SK-N-SH (cell line): ENCODE measurements around the gene PIGK. TPM values are rescaled to one million over a fixed set of nuclear protein-coding genes. Genes with fewer than 3 reads are reported as not detected.

Source experiments
- CTCF ChIA-PET: fragments of 300-600, 350-600 bp; formaldehyde crosslinking; extraction: SDS; loops from one replicate; lab custom pipeline; 2021; lab: Yijun Ruan, JAX
- POLR2A ChIA-PET: fragments of 350-600 bp; sonication (Branson Sonifier 250); formaldehyde crosslinking; extraction: SDS; loops from one replicate; lab custom pipeline; 2020; ENCODE audit warnings: antibody characterized with exemption, inconsistent platforms; lab: Yijun Ruan, JAX
- DNase-seq: peaks from one replicate; pipeline ENCODE4 v3.0.0; 2012
- H2AFZ ChIP-seq: fragments of 200-600 bp; sonication (generic); 2 replicates; pipeline ENCODE4 v1.8.1; 2016; ENCODE audit warnings: antibody characterized with exemption, mild to moderate bottlenecking, low read depth
- H3F3A ChIP-seq: fragments of 200-600 bp; sonication (generic); replicated peaks from 2 replicates; pipeline ENCODE3; 2016; ENCODE audit warnings: antibody characterized with exemption, mild to moderate bottlenecking; ENCODE audit not compliant: insufficient read depth
- H3K27ac ChIP-seq, 2 experiments: fragments of 200-500 bp in 1 of 2; fragments of 200-600 bp in 1 of 2; sonication (Bioruptor generic) in 1 of 2; sonication (generic), shearing (Covaris generic) in 1 of 2; 2 replicates each; pipeline versions ENCODE4 v1.5.1 to v1.6.1; 2014 to 2016; ENCODE audit warnings: low read depth in 2 of 2, inconsistent platforms in 1 of 2, low read length in 1 of 2, mild to moderate bottlenecking in 1 of 2, mixed read lengths in 1 of 2
- H3K27me3 ChIP-seq: fragments of 200-600 bp; sonication (generic), shearing (Covaris generic); 2 replicates; pipeline ENCODE4 v1.6.1; 2016; ENCODE audit warnings: mixed run types; ENCODE audit not compliant: insufficient read depth
- H3K36me3 ChIP-seq, 2 experiments: fragments of 200-500 bp in 1 of 2; fragments of 200-600 bp in 1 of 2; sonication (Bioruptor generic) in 1 of 2; sonication (generic) in 1 of 2; replicated peaks in 1 of 2; 2 replicates each; pipeline versions ENCODE3 to v1.5.1; 2014 to 2016; ENCODE audit warnings: low read length in 1 of 2, mild to moderate bottlenecking in 1 of 2; ENCODE audit not compliant: insufficient read depth in 2 of 2, control insufficient read depth in 1 of 2
- H3K4me1 ChIP-seq, 2 experiments: fragments of 200-500 bp in 1 of 2; fragments of 200-600 bp in 1 of 2; sonication (Bioruptor generic) in 1 of 2; sonication (generic), shearing (Covaris generic) in 1 of 2; 2 replicates each; pipeline versions ENCODE4 v1.5.1 to v1.6.1; 2014 to 2016; ENCODE audit warnings: low read depth in 1 of 2, low read length in 1 of 2, mixed run types in 1 of 2; ENCODE audit not compliant: insufficient read depth in 2 of 2, control insufficient read depth in 1 of 2
- H3K4me2 ChIP-seq: fragments of 200-600 bp; sonication (generic), shearing (Covaris generic); 2 replicates; pipeline ENCODE4 v1.6.1; 2017; ENCODE audit warnings: mixed run types
- H3K4me3 ChIP-seq, 2 experiments: fragments of 200-500 bp in 1 of 2; fragments of 200-600 bp in 1 of 2; sonication (Bioruptor generic) in 1 of 2; sonication (generic), shearing (Covaris generic) in 1 of 2; 2 replicates each; pipeline versions ENCODE4 v1.5.1 to v1.8.1; 2014 to 2016; ENCODE audit warnings: low read depth in 2 of 2, inconsistent platforms in 1 of 2, low read length in 1 of 2, mild to moderate bottlenecking in 1 of 2, mixed read lengths in 1 of 2, moderate library complexity in 1 of 2
- H3K79me2 ChIP-seq: fragments of 200-600 bp; sonication (generic); 2 replicates; pipeline ENCODE4 v1.8.1; 2017; ENCODE audit warnings: mild to moderate bottlenecking; ENCODE audit not compliant: insufficient read depth
- H3K9ac ChIP-seq: fragments of 200-600 bp; sonication (generic); 2 replicates; pipeline ENCODE4 v1.6.1; 2017; ENCODE audit warnings: mixed run types
- H3K9me2 ChIP-seq: fragments of 200-600 bp; sonication (generic); 2 replicates; pipeline ENCODE4 v1.6.1; 2017; ENCODE audit warnings: mixed run types
- H3K9me3 ChIP-seq: fragments of 200-600 bp; sonication (generic); 2 replicates; pipeline ENCODE4 v1.6.1; 2017; ENCODE audit warnings: mixed run types, mild to moderate bottlenecking, moderate library complexity
- H4K20me1 ChIP-seq: fragments of 200-600 bp; sonication (generic); 2 replicates; pipeline ENCODE4 v1.6.1; 2017; ENCODE audit warnings: mild to moderate bottlenecking, mixed run types; ENCODE audit not compliant: insufficient read depth
- CTCF ChIP-seq: fragments of 200-600 bp; sonication (generic); IDR thresholded peaks from 2 replicates; pipeline ENCODE4 v1.6.1; 2017; ENCODE audit warnings: antibody characterized with exemption, mild to moderate bottlenecking, moderate library complexity
- ELF1 ChIP-seq: IDR thresholded peaks from 2 replicates; pipeline ENCODE4 v1.4.0; 2012
- EZH2phosphoT487 ChIP-seq: fragments of 200-600 bp; sonication (generic); IDR thresholded peaks from 2 replicates; pipeline ENCODE4 v1.6.1; 2017; ENCODE audit warnings: low read depth, mixed run types, mild to moderate bottlenecking, antibody characterized with exemption, moderate library complexity, borderline replicate concordance
- FOXJ3 ChIP-seq: sonication (generic); formaldehyde crosslinking; IDR thresholded peaks from 2 replicates; pipeline ENCODE4 v1.5.1; 2020; ENCODE audit warnings: mild to moderate bottlenecking, missing genetic modification reagents
- GABPA ChIP-seq: IDR thresholded peaks from 2 replicates; pipeline ENCODE4 v1.4.0; 2012; ENCODE audit warnings: low read depth, mild to moderate bottlenecking
- GATA2 ChIP-seq: sonication (generic); formaldehyde crosslinking; IDR thresholded peaks from 2 replicates; pipeline ENCODE4 v1.5.0; 2020; ENCODE audit warnings: mild to moderate bottlenecking, missing genetic modification reagents
- IRF3 ChIP-seq: fragments of 150-350 bp; IDR thresholded peaks from 2 replicates; pipeline ENCODE4 v1.6.1; 2016; ENCODE audit warnings: mild to moderate bottlenecking, low read depth, low read length
- MEF2A ChIP-seq: IDR thresholded peaks from 2 replicates; pipeline ENCODE4 v1.4.0; 2012; ENCODE audit warnings: low read depth, borderline replicate concordance
- NFIC ChIP-seq: IDR thresholded peaks from 2 replicates; pipeline ENCODE4 v1.4.0; 2012; ENCODE audit warnings: borderline replicate concordance
- NRF1 ChIP-seq: IDR thresholded peaks from 2 replicates; pipeline ENCODE4 v1.6.1; 2012; ENCODE audit warnings: low read depth, mild to moderate bottlenecking, low read length
- RAD21 ChIP-seq: IDR thresholded peaks from 2 replicates; pipeline ENCODE4 v1.6.1; 2012; ENCODE audit warnings: mild to moderate bottlenecking, low read length
- RCOR1 ChIP-seq: fragments of 150-350 bp; IDR thresholded peaks from 2 replicates; pipeline ENCODE4 v1.6.1; 2017; ENCODE audit warnings: antibody characterized with exemption, low read length
- RXRA ChIP-seq: IDR thresholded peaks from 2 replicates; pipeline ENCODE4 v1.4.0; 2012; ENCODE audit warnings: low read depth, mild to moderate bottlenecking, borderline replicate concordance
- SIN3A ChIP-seq: IDR thresholded peaks from 2 replicates; pipeline ENCODE4 v1.6.1; 2012; ENCODE audit warnings: low read depth, mild to moderate bottlenecking, low read length, moderate library complexity, borderline replicate concordance
- TAF1 ChIP-seq: IDR thresholded peaks from 2 replicates; pipeline ENCODE4 v1.6.1; 2012; ENCODE audit warnings: low read depth, mild to moderate bottlenecking, low read length, moderate library complexity, borderline replicate concordance
- USF1 ChIP-seq: IDR thresholded peaks from 2 replicates; pipeline ENCODE4 v1.4.0; 2012; ENCODE audit warnings: low read depth, borderline replicate concordance
- USF2 ChIP-seq: fragments of 150-350 bp; IDR thresholded peaks from 2 replicates; pipeline ENCODE4 v1.6.1; 2017; ENCODE audit warnings: antibody characterized with exemption, low read length, low read depth, borderline replicate concordance
- YY1 ChIP-seq: IDR thresholded peaks from 2 replicates; pipeline ENCODE4 v1.4.0; 2012; ENCODE audit warnings: low read depth, mild to moderate bottlenecking
- ZBTB33 ChIP-seq: IDR thresholded peaks from 2 replicates; pipeline ENCODE4 v1.4.0; 2012; ENCODE audit warnings: low read depth, borderline replicate concordance
- WGBS: methylation state at CpG from one replicate; pipeline ENCODE4 v1.1.6; 2017; ENCODE audit warnings: low lambda C conversion rate; 5-methylcytosine and 5-hydroxymethylcytosine counted together
- polyA plus RNA-seq, 3 experiments: library from polyadenylated mRNA; depleted of rRNA; stranded (reverse); fragments of >200 nt; gene quantifications; 2 replicates each; pipeline ENCODE4 v1.2.3, GENCODE V29; 2012

Gene PIGK
- polyA plus RNA-seq, 1 of the 3 experiments (the other 2 are of a cell fraction) = 11.5 TPM

- Histone ChIP-seq H3K27ac (no peak overlapping the region), H3K9me3 (peaks cover 19% of the 10 kb centered on the region; the same call in 1 of the 2 replicates), H4K20me1 (no peaks in the 10 kb centered on the region), H3K4me1 (no peaks in the 10 kb centered on the region), H3K9me2 (no peaks in the 10 kb centered on the region), H3K4me2 (no peak overlapping the region), H3F3A (no peaks in the 10 kb centered on the region), H3K9ac (no peak overlapping the region), H3K36me3 (peaks cover 0 to 3% of the 10 kb centered on the region in 2 experiments), H3K27me3 (no peaks in the 10 kb centered on the region), H2AFZ (no peak overlapping the region), H3K4me3 (no peak overlapping the region), H3K79me2 (no peaks in the 10 kb centered on the region)
- ChIA-PET POLR2A (no interaction called here), CTCF (no interaction called here)
- no peak for DNase-seq
- TF ChIP-seq ZBTB33 (no peak), GATA2 (CRISPR knock-in tag) (no peak)
- 22% methylated on average over 1 of the region's 1 CpG for WGBS
Observed at GRCh38 chr1:77253211-77253610, 34.0 kb upstream of the PIGK start.

GRCh38 chr1:77250126-77250525 lies 30.9 kb upstream of the PIGK start:
- no peaks in the 10 kb centered on the region for H3K27me3 ChIP-seq
- POLR2A ChIA-PET = no interaction called here
- H3K4me2 ChIP-seq = no peak overlapping the region
- H3K27ac ChIP-seq = no peak overlapping the region
- H2AFZ ChIP-seq = no peak overlapping the region
- no peak overlapping the region for H3K9ac ChIP-seq
- no peaks in the 10 kb centered on the region for H3K9me2 ChIP-seq
- H3K36me3 ChIP-seq = peaks cover 0 to 3% of the 10 kb centered on the region in 2 experiments
- H3K9me3 ChIP-seq = peaks cover 19% of the 10 kb centered on the region; the same call in 1 of the 2 replicates
- no peaks in the 10 kb centered on the region for H3K4me1 ChIP-seq
- H3K79me2 ChIP-seq = no peaks in the 10 kb centered on the region
- H3K4me3 ChIP-seq = no peak overlapping the region
- H4K20me1 ChIP-seq = no peaks in the 10 kb centered on the region
- DNase-seq = no peak
- TF ChIP-seq USF1 (no peak), MEF2A (no peak), GABPA (no peak), ELF1 (no peak), EZH2phosphoT487 (no peak), ZBTB33 (no peak), FOXJ3 (no peak), YY1 (no peak), RXRA (no peak), IRF3 (no peak), RAD21 (no peak), SIN3A (no peak), USF2 (no peak), NFIC (no peak), NRF1 (no peak), TAF1 (no peak), CTCF (no peak), RCOR1 (no peak), GATA2 (CRISPR knock-in tag) (no peak)
- CTCF ChIA-PET = no interaction called here
- WGBS = 35% methylated on average over 1 of the region's 1 CpG
- no peaks in the 10 kb centered on the region for H3F3A ChIP-seq
